ENCODE results near the gene OTULIN. TPM values are rescaled to one million over a fixed set of nuclear protein-coding genes. Genes with fewer than 3 reads are reported as not detected.

OTULIN gene
- total RNA-seq, 5 donors from 2014 or later (not counting 1 experiment from before 2014, with no cell fraction given): 57.6 to 67.1 (median 61.2) TPM

DNA sequence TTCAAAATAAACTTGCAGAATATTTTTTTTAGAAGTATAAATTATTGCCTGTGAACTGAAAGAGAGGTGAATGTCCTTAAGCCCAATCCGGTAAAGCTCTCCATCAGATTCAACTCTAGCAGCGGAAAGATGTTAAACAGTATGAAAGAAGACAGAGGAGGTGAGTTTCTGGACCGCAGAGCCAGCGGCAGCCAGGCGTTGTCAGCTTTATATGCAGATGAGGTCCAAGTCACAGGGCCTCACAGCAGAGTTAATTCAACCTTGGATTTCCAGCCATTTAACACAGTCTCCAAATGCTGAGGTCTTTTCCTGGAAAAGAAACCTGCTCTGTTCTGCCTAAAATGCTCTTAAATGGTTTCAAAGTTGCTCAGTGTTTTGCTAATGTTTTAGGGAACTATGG, 75.5 kb downstream of the OTULIN start:
- H3K4me1 Mint-ChIP-seq: peaks cover 21 to 23% (median 23%) of the 10 kb centered on the region in 3 donors
- H3K36me3 ChIP-seq (ENCODE audit: control insufficient read depth in 2 of 2, extremely low read depth in 1 of 2, insufficient read depth in 1 of 2, low read length in 1 of 2): peaks cover 5 to 53% of the 10 kb centered on the region in 2 donors
- H3K27me3 ChIP-seq (replicated peaks in 1 of 2; ENCODE audit: control insufficient read depth in 2 of 2, extremely low read depth in 1 of 2, insufficient read depth in 2 of 2, low read length in 1 of 2): no peaks in the 10 kb centered on the region
- H3K36me3 Mint-ChIP-seq: peaks cover 53% of the 10 kb centered on the region
- H3K9me3 ChIP-seq: no peaks in the 10 kb centered on the region
- H3K27me3 Mint-ChIP-seq: no peaks in the 10 kb centered on the region
- H3K4me3 Mint-ChIP-seq: no peak overlapping the region
- no CpG with 5 or more reads among the region's 5 CpGs for WGBS (ENCODE audit: insufficient coverage)
- ChIA-PET CTCF (interaction anchor here in 1 of 2 donors (2.0 kb wide), 1 partner anchor 264 kb away, joined by 4 read pairs; no protein-coding TSS in a partner anchor), POLR2A (interaction anchor here in 1 of 2 donors (0.5 kb wide), 1 partner anchor 170 kb away, joined by 3 read pairs; no protein-coding TSS in a partner anchor)
- no peak overlapping the region for H3K27ac ChIP-seq (ENCODE audit: low read length)
- DNase-seq (no peak), ATAC-seq (replicated peaks in 1 of 4) (no peak)
- no peak overlapping the region for H3K4me3 ChIP-seq (ENCODE audit: control insufficient read depth in 1 of 2, extremely low read depth in 1 of 2, low read length in 1 of 2)
- H3K4me1 ChIP-seq (ENCODE audit: control insufficient read depth in 1 of 2, extremely low read depth in 1 of 2, insufficient read depth in 2 of 2, low read length in 2 of 2): peaks cover 2 to 5% of the 10 kb centered on the region in 2 experiments
- H3K27ac Mint-ChIP-seq: peak overlapping the region in 1 of 2 donors; percentile 16
- no peaks in the 10 kb centered on the region for H3K9me3 Mint-ChIP-seq

DNA sequence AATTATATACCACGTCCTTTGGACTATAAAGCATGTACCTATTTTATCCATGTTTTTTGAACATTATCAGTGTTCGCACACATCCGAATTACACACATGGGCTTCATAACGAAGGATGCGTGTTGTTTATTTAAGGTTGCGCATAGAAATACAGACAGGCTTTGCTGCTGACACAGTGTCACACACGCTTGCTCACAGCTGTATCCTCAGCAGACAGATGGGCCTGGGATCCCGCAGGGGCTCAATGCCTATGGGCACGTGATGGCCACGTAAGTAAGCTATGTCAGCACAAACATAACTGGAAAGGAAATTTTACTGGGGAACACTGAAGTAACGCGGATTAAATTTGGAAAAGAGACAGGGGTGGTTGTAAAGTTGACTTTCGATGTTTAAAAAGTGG, 76.6 kb downstream of the OTULIN start:
- Histone ChIP-seq H3K27ac (ENCODE audit: low read length) (no peak overlapping the region), H3K4me1 (ENCODE audit: control insufficient read depth in 1 of 2, extremely low read depth in 1 of 2, insufficient read depth in 2 of 2, low read length in 2 of 2) (peaks cover 2 to 5% of the 10 kb centered on the region in 2 experiments), H3K36me3 (ENCODE audit: control insufficient read depth in 2 of 2, extremely low read depth in 1 of 2, insufficient read depth in 1 of 2, low read length in 1 of 2) (peaks cover 5 to 60% of the 10 kb centered on the region in 2 donors), H3K9me3 (no peaks in the 10 kb centered on the region), H3K4me3 (ENCODE audit: control insufficient read depth in 1 of 2, extremely low read depth in 1 of 2, low read length in 1 of 2) (no peak overlapping the region), H3K27me3 (replicated peaks in 1 of 2; ENCODE audit: control insufficient read depth in 2 of 2, extremely low read depth in 1 of 2, insufficient read depth in 2 of 2, low read length in 1 of 2) (no peaks in the 10 kb centered on the region)
- ChIA-PET POLR2A (no interaction called here), CTCF (interaction anchor here in 1 of 2 donors (2.0 kb wide), 1 partner anchor 263 kb away, joined by 4 read pairs; no protein-coding TSS in a partner anchor)
- ATAC-seq (replicated peaks in 1 of 4): no peak
- peaks cover 56% of the 10 kb centered on the region for H3K36me3 Mint-ChIP-seq
- H3K27me3 Mint-ChIP-seq: no peaks in the 10 kb centered on the region
- peak overlapping the region; percentile 56 to 66 for H3K27ac Mint-ChIP-seq
- H3K4me3 Mint-ChIP-seq: no peak overlapping the region
- peaks cover 27 to 33% (median 32%) of the 10 kb centered on the region in 3 donors for H3K4me1 Mint-ChIP-seq
- DNase-seq: no peak
- 92% methylated on average over 10 of the region's 13 CpGs for WGBS (ENCODE audit: insufficient coverage)
- H3K9me3 Mint-ChIP-seq: no peaks in the 10 kb centered on the region

DNA sequence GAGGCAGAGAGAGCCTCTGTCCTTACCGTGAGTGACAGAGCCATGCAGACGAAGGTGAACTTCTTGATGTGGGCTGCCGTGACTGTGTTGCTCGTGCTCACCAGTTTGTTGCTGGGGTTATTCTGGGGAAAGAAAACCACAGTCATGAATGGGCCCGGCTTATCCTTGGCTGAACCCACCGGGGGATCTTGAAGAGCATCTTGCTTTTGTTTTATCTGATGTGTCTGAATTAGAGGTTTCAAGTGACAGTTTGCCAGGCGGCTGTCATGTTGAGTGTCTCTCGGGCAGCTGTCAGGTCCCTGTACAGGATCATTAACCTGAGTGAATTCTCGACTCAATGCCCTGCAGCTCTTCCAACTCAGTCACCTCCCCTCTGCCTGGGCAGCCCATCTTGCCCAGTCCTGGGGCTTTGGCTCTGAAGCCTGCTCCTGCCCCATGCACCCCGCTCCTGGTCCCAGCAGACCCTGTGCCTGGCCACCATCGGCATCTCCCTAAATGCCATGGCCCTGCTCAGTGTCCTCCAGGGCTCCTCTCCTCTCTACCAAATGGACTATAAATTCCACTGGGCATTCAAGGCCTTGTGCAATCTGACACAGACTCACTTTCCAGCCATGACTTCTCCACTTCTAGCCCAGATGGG, 77.4 kb downstream of the OTULIN start:
- peaks cover 28 to 37% (median 37%) of the 10 kb centered on the region in 3 donors for H3K4me1 Mint-ChIP-seq
- Histone ChIP-seq H3K4me1 (ENCODE audit: control insufficient read depth in 1 of 2, extremely low read depth in 1 of 2, insufficient read depth in 2 of 2, low read length in 2 of 2) (peaks cover 2 to 5% of the 10 kb centered on the region in 2 experiments), H3K9me3 (no peaks in the 10 kb centered on the region), H3K27me3 (replicated peaks in 1 of 2; ENCODE audit: control insufficient read depth in 2 of 2, extremely low read depth in 1 of 2, insufficient read depth in 2 of 2, low read length in 1 of 2) (no peaks in the 10 kb centered on the region), H3K4me3 (ENCODE audit: control insufficient read depth in 1 of 2, extremely low read depth in 1 of 2, low read length in 1 of 2) (no peak overlapping the region), H3K36me3 (ENCODE audit: control insufficient read depth in 2 of 2, extremely low read depth in 1 of 2, insufficient read depth in 1 of 2, low read length in 1 of 2) (peaks cover 7 to 62% of the 10 kb centered on the region in 2 donors), H3K27ac (ENCODE audit: low read length) (no peak overlapping the region)
- no peak overlapping the region for H3K4me3 Mint-ChIP-seq
- ChIA-PET CTCF (interaction anchor here in 1 of 2 donors (0.6 kb wide), 1 partner anchor 15 kb away, joined by 3 read pairs; no protein-coding TSS in a partner anchor), POLR2A (no interaction called here)
- peak; percentile 56 to 84 (median 66) for ATAC-seq (replicated peaks in 1 of 4)
- no peaks in the 10 kb centered on the region for H3K27me3 Mint-ChIP-seq
- 73% methylated on average over 8 of the region's 11 CpGs for WGBS (ENCODE audit: insufficient coverage)
- H3K9me3 Mint-ChIP-seq: no peaks in the 10 kb centered on the region
- H3K27ac Mint-ChIP-seq: peak overlapping the region; percentile 61 to 83
- peaks cover 57% of the 10 kb centered on the region for H3K36me3 Mint-ChIP-seq
- DNase-seq: peak in 25 of 35 experiments; percentile 3 to 67 (median 21)

DNA sequence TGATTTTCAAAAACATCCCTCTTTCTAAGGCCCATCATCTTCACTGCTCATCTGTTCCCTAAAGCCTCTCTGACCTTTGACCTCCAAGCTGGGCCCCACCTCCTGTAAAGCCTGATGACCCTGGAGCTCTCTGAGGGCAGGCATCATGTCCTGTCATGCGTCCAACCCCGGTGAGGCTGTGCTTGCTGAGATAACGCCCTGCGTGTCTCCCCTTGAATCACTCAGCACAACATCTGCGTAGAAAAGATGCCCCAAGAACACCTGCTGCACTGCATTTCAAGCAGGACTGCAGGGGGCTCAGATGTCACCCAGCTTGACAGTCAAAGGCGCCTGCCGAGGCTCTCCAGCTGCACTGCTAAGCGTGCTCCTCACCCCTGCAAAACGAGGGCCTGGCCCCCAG, 78.0 kb downstream of the OTULIN start:
- no peaks in the 10 kb centered on the region for H3K9me3 Mint-ChIP-seq
- H3K27ac ChIP-seq (ENCODE audit: low read length): no peak overlapping the region
- ATAC-seq (replicated peaks in 1 of 4) (no peak), DNase-seq (no peak)
- 78% methylated on average over 9 of the region's 9 CpGs for WGBS (ENCODE audit: insufficient coverage)
- H3K27ac Mint-ChIP-seq: peak overlapping the region; percentile 48 to 83
- H3K4me1 ChIP-seq (ENCODE audit: control insufficient read depth in 1 of 2, extremely low read depth in 1 of 2, insufficient read depth in 2 of 2, low read length in 2 of 2): peaks cover 2 to 5% of the 10 kb centered on the region in 2 experiments
- H3K36me3 ChIP-seq (ENCODE audit: control insufficient read depth in 2 of 2, extremely low read depth in 1 of 2, insufficient read depth in 1 of 2, low read length in 1 of 2): peaks cover 10 to 62% of the 10 kb centered on the region in 2 donors
- H3K4me3 Mint-ChIP-seq: no peak overlapping the region
- H3K27me3 Mint-ChIP-seq: no peaks in the 10 kb centered on the region
- H3K36me3 Mint-ChIP-seq: peaks cover 60% of the 10 kb centered on the region
- H3K4me3 ChIP-seq (ENCODE audit: control insufficient read depth in 1 of 2, extremely low read depth in 1 of 2, low read length in 1 of 2): no peak overlapping the region
- H3K4me1 Mint-ChIP-seq: peaks cover 28 to 37% (median 37%) of the 10 kb centered on the region in 3 donors
- H3K27me3 ChIP-seq (replicated peaks in 1 of 2; ENCODE audit: control insufficient read depth in 2 of 2, extremely low read depth in 1 of 2, insufficient read depth in 2 of 2, low read length in 1 of 2): no peaks in the 10 kb centered on the region
- CTCF ChIA-PET: interaction anchor here in 1 of 2 donors (0.6 kb wide), 1 partner anchor 15 kb away, joined by 3 read pairs; no protein-coding TSS in a partner anchor
- no peaks in the 10 kb centered on the region for H3K9me3 ChIP-seq
- POLR2A ChIA-PET: no interaction called here

DNA sequence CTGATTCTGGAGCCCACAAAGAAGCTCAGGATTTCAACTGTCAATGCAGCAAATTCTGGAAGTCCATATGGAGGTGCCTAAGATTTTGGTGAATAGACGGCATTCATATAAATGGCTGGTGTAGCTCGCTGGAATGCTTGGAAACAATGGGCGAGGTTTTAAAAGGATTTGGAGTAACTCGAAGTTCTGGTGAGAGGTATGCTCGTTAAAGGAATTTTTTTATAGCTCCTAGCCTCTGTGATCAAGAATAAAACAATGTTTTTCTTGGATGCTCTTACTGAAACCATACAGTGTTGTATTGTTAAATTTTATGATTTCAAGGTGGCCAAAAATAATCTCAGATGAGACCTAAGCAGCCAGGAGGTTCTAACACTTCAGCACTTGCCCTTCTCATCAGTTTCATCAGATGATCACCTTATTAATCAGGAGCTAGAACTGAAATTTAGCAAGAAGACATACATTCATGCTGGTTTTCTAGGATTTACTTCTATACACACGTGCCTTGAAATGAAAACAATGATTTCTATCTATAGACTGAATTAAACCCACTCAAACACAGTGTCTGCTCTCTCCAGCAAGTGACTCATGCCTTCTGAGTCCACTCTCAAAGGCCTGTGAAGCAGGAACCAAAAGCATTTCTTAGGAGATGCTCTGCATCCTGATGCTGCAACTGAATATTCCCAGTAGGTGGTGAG, 79.2 kb downstream of the OTULIN start:
- no peaks in the 10 kb centered on the region for H3K27me3 Mint-ChIP-seq
- H3K4me3 Mint-ChIP-seq: no peak overlapping the region
- H3K4me1 ChIP-seq (ENCODE audit: control insufficient read depth in 1 of 2, extremely low read depth in 1 of 2, insufficient read depth in 2 of 2, low read length in 2 of 2): peaks cover 2 to 5% of the 10 kb centered on the region in 2 experiments
- no peak for DNase-seq
- no peaks in the 10 kb centered on the region for H3K9me3 ChIP-seq
- no peaks in the 10 kb centered on the region for H3K27me3 ChIP-seq (replicated peaks in 1 of 2; ENCODE audit: control insufficient read depth in 2 of 2, extremely low read depth in 1 of 2, insufficient read depth in 2 of 2, low read length in 1 of 2)
- peaks cover 28 to 37% (median 37%) of the 10 kb centered on the region in 3 donors for H3K4me1 Mint-ChIP-seq
- peak overlapping the region in 1 of 2 donors; percentile 11 for H3K27ac Mint-ChIP-seq
- no peak overlapping the region for H3K4me3 ChIP-seq (ENCODE audit: control insufficient read depth in 1 of 2, extremely low read depth in 1 of 2, low read length in 1 of 2)
- 83% methylated on average over 3 of the region's 6 CpGs for WGBS (ENCODE audit: insufficient coverage)
- peaks cover 5 to 61% of the 10 kb centered on the region in 2 donors for H3K36me3 ChIP-seq (ENCODE audit: control insufficient read depth in 2 of 2, extremely low read depth in 1 of 2, insufficient read depth in 1 of 2, low read length in 1 of 2)
- no peaks in the 10 kb centered on the region for H3K9me3 Mint-ChIP-seq
- ATAC-seq (replicated peaks in 1 of 4): no peak
- no peak overlapping the region for H3K27ac ChIP-seq (ENCODE audit: low read length)
- ChIA-PET POLR2A (no interaction called here), CTCF (interaction anchor here in 1 of 2 donors (0.6 kb wide), 1 partner anchor 46 kb away, joined by 3 read pairs; no protein-coding TSS in a partner anchor)
- peaks cover 52% of the 10 kb centered on the region for H3K36me3 Mint-ChIP-seq
